K562 (cell line): Measurements from ENCODE around the gene ZSWIM6. TPM values are rescaled to one million over a fixed set of nuclear protein-coding genes. Genes with fewer than 3 reads are reported as not detected.

Experiments
- BRCA1 ChIP-seq, 2 experiments: fragments of 450-650 bp in 1 of 2; sonication (generic) in 1 of 2; formaldehyde crosslinking in 1 of 2; IDR thresholded peaks; 2 replicates each; pipeline versions ENCODE4 v1.5.0 to v1.6.1; 2017 to 2020; ENCODE audit warnings: mild to moderate bottlenecking in 1 of 2, missing genetic modification reagents in 1 of 2
- EZH2 ChIP-seq: IDR thresholded peaks from 2 replicates; pipeline ENCODE4 v1.6.1; 2012; ENCODE audit warnings: low read depth, mild to moderate bottlenecking, inconsistent platforms, low read length, borderline replicate concordance
- FOXP1 ChIP-seq: sonication (generic); formaldehyde crosslinking; IDR thresholded peaks from 2 replicates; pipeline ENCODE4 v1.8.0; 2022; ENCODE audit warnings: mild to moderate bottlenecking, missing genetic modification reagents
- HDGF ChIP-seq: fragments of 450-650 bp; IDR thresholded peaks from 2 replicates; pipeline ENCODE4 v1.6.1; 2016
- HMG20B ChIP-seq: fragments of 250-450 bp; sonication (Bioruptor Pico); IDR thresholded peaks from 2 replicates; pipeline ENCODE4 v1.5.0; 2021; ENCODE audit warnings: mild to moderate bottlenecking
- POLR2A ChIP-seq: fragments of 450-650 bp; conservative IDR thresholded peaks from 2 replicates; pipeline ENCODE4 v1.6.1; 2016
- SIX5 ChIP-seq, 2 experiments: IDR thresholded peaks; 2 replicates each; pipeline ENCODE4 v1.6.1; 2011; ENCODE audit warnings: low read length in 2 of 2, borderline replicate concordance in 1 of 2, low read depth in 1 of 2, mild to moderate bottlenecking in 1 of 2, moderate library complexity in 1 of 2; ENCODE audit not compliant: insufficient read depth in 1 of 2
- SRSF7 ChIP-seq: fragments of 200-400 bp; formaldehyde crosslinking; optimal IDR thresholded peaks from 2 replicates; pipeline ENCODE3; 2017; ENCODE audit warnings: mild to moderate bottlenecking, low read depth, low read length
- TBP ChIP-seq: optimal IDR thresholded peaks from 2 replicates; pipeline ENCODE3; 2011; ENCODE audit warnings: low read depth, low read length, improper control_type of control experiment
- TOE1 ChIP-seq, 2 experiments: fragments of 450-650 bp in 1 of 2; sonication (generic) in 1 of 2; formaldehyde crosslinking in 1 of 2; IDR thresholded peaks; 2 replicates each; pipeline versions ENCODE4 v1.7.1 to v1.8.0; 2016 to 2022; ENCODE audit warnings: borderline replicate concordance in 2 of 2, mild to moderate bottlenecking in 2 of 2, antibody characterized with exemption in 1 of 2, inconsistent platforms in 1 of 2, low read depth in 1 of 2, missing genetic modification reagents in 1 of 2, moderate library complexity in 1 of 2
- ZBTB1 ChIP-seq: sonication (generic); formaldehyde crosslinking; IDR thresholded peaks from 2 replicates; pipeline ENCODE4 v1.8.1; 2023; ENCODE audit warnings: missing genetic modification reagents, low read depth, mild to moderate bottlenecking, borderline replicate concordance
- ZNF282 ChIP-seq: sonication (generic); formaldehyde crosslinking; IDR thresholded peaks from 2 replicates; pipeline ENCODE4 v1.8.1; 2023; ENCODE audit warnings: missing genetic modification reagents
- ZNF740 ChIP-seq, 3 experiments: fragments of 200-800 bp in 1 of 3; sonication (Bioruptor generic) in 1 of 3; sonication (generic) in 1 of 3; formaldehyde crosslinking in 1 of 3; IDR thresholded peaks; 2 replicates each; pipeline versions ENCODE4 v1.6.1 to v1.8.0; 2016 to 2022; ENCODE audit warnings: mild to moderate bottlenecking in 2 of 3, missing compliant biosample characterization in 2 of 3, missing genetic modification characterization in 2 of 3, missing genetic modification reagents in 1 of 3
- polyA plus RNA-seq, 8 experiments: library from polyadenylated mRNA; depleted of rRNA in 4 of 8; stranded (reverse) in 5 of 8; unstranded in 3 of 8; fragments of >200 nt; fragmentation: Nextera tagmentation in 2 of 8; fragmentation: Illumina TruSeq in 1 of 8; extraction: Ambion mirVana in 2 of 8; extraction: Trizol in 1 of 8; gene quantifications; 2 replicates each; pipeline versions ENCODE4 v1.2.1 to v1.2.3, GENCODE V29; 2011 to 2014; ENCODE audit warnings: inconsistent platforms in 1 of 8, missing spikeins in 1 of 8
- total RNA-seq, 7 experiments: library from RNA; depleted of rRNA in 6 of 7; stranded (reverse); fragments of >200 nt in 6 of 7; fragmentation: Illumina TruSeq in 2 of 7; extraction: Trizol in 2 of 7; gene quantifications; 2 replicates each; pipeline versions ENCODE4 v1.2.1 to v1.2.3, GENCODE V29; 2011 to 2021; ENCODE audit warnings: low replicate concordance in 1 of 7
- TF ChIP-seq, protein P1 (sequence below), 2 experiments: fragments of 450-650 bp in 1 of 2; sonication (generic) in 1 of 2; formaldehyde crosslinking; conservative IDR thresholded peaks; 2 replicates each; pipeline versions ENCODE4 v1.4.0 to v1.8.1; 2020 to 2022; ENCODE audit warnings: mild to moderate bottlenecking in 1 of 2, missing genetic modification reagents in 1 of 2
- TF ChIP-seq, protein P2 (sequence below): fragments of 250-450 bp; sonication (Bioruptor Pico); IDR thresholded peaks from 2 replicates; pipeline ENCODE4 v1.8.0; 2022; ENCODE audit warnings: moderate library complexity, mild to moderate bottlenecking, inconsistent platforms
- TF ChIP-seq, protein P3 (sequence below): fragments of 250-450 bp; sonication (Bioruptor Pico); IDR thresholded peaks from 2 replicates; pipeline ENCODE4 v1.4.0; 2020
- TF ChIP-seq, protein P4 (sequence below): fragments of 250-450 bp; sonication (Bioruptor Pico); IDR thresholded peaks from 2 replicates; pipeline ENCODE4 v1.6.1; 2021; ENCODE audit warnings: mild to moderate bottlenecking

The ZSWIM6 gene
- total and polyA plus RNA-seq, 9 of the 15 experiments (the other 6 are each of a cell fraction or from before 2014, with no cell fraction given): 0.81 to 3.2 (median 2.0) TPM

- TF ChIP-seq, protein P1, sequence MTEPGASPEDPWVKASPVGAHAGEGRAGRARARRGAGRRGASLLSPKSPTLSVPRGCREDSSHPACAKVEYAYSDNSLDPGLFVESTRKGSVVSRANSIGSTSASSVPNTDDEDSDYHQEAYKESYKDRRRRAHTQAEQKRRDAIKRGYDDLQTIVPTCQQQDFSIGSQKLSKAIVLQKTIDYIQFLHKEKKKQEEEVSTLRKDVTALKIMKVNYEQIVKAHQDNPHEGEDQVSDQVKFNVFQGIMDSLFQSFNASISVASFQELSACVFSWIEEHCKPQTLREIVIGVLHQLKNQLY (CRISPR knock-in tag; conservative IDR thresholded peaks at IDR 0.05): no peak
- TF ChIP-seq HMG20B: no peak
- no peak for TF ChIP-seq POLR2A
- TF ChIP-seq, protein P2, sequence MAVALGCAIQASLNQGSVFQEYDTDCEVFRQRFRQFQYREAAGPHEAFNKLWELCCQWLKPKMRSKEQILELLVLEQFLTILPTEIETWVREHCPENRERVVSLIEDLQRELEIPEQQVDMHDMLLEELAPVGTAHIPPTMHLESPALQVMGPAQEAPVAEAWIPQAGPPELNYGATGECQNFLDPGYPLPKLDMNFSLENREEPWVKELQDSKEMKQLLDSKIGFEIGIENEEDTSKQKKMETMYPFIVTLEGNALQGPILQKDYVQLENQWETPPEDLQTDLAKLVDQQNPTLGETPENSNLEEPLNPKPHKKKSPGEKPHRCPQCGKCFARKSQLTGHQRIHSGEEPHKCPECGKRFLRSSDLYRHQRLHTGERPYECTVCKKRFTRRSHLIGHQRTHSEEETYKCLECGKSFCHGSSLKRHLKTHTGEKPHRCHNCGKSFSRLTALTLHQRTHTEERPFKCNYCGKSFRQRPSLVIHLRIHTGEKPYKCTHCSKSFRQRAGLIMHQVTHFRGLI (CRISPR knock-in tag): no peak
- TF ChIP-seq TOE1 (IDR thresholded peaks at IDR 0.05; ENCODE audit: borderline replicate concordance): no peak
- no peak for TF ChIP-seq TOE1 (CRISPR knock-in tag; IDR thresholded peaks at IDR 0.05; ENCODE audit: borderline replicate concordance, low read depth)
- TF ChIP-seq SRSF7: no peak
- no peak for TF ChIP-seq TBP
- TF ChIP-seq EZH2: peak; percentile 34; the same call in 1 of the 2 replicates
- TF ChIP-seq ZBTB1: no peak
- TF ChIP-seq HDGF: no peak
- TF ChIP-seq BRCA1 (IDR thresholded peaks at IDR 0.05): no peak
- no peak for TF ChIP-seq BRCA1 (CRISPR knock-in tag; IDR thresholded peaks at IDR 0.05)
- TF ChIP-seq FOXP1: no peak
- TF ChIP-seq ZNF740 (CRISPR knock-in tag; IDR thresholded peaks at IDR 0.05): no peak
- TF ChIP-seq ZNF740 (tag; IDR thresholded peaks at IDR 0.05): no peak
- TF ChIP-seq ZNF282: no peak
- TF ChIP-seq SIX5 (IDR thresholded peaks at IDR 0.05; ENCODE audit: borderline replicate concordance in 1 of 2, insufficient read depth in 1 of 2, low read depth in 1 of 2, low read length in 2 of 2): no peak
- TF ChIP-seq, protein P3, sequence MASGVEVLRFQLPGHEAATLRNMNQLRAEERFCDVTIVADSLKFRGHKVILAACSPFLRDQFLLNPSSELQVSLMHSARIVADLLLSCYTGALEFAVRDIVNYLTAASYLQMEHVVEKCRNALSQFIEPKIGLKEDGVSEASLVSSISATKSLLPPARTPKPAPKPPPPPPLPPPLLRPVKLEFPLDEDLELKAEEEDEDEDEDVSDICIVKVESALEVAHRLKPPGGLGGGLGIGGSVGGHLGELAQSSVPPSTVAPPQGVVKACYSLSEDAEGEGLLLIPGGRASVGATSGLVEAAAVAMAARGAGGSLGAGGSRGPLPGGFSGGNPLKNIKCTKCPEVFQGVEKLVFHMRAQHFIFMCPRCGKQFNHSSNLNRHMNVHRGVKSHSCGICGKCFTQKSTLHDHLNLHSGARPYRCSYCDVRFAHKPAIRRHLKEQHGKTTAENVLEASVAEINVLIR (CRISPR knock-in tag): no peak
- TF ChIP-seq, protein P4, sequence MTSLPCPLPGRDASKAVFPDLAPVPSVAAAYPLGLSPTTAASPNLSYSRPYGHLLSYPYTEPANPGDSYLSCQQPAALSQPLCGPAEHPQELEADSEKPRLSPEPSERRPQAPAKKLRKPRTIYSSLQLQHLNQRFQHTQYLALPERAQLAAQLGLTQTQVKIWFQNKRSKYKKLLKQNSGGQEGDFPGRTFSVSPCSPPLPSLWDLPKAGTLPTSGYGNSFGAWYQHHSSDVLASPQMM (CRISPR knock-in tag): no peak
These were observed 1.4 kb downstream of the ZSWIM6 start (continued) for GRCh38 chr5:61333321-61333953.
